Motor neuron (in vitro differentiated cells): ENCODE measurements around the gene USP53. TPM values are rescaled to one million over a fixed set of nuclear protein-coding genes. Genes with fewer than 3 reads are reported as not detected.

ENCODE experiments used
- total RNA-seq, 8 experiments: library from RNA; unstranded; fragments of 300-600 nt; gene quantifications; 2 replicates each; pipeline versions ENCODE4 v1.2.3 to v1.2.4, GENCODE V29; 2022

The USP53 gene
- total RNA-seq, 8 experiments from 2014 or later = 4.4 to 21.4 (median 12.6) TPM

Other genes starting within 250 kb of the USP53 start
- gene MYOZ2, start 76.9 kb upstream of the USP53 start, total RNA-seq = under 1 TPM in 3 of 8 experiments, not detected in 5; 0.15 to 0.78 (median 0.24) TPM
- under 1 TPM in 4 of 8 experiments, not detected in 4; 0.08 to 0.21 (median 0.09) TPM for gene FABP2, start 109.4 kb downstream of the USP53 start, total RNA-seq